HL-60/S4 treated with phorbol 12-myristate 13-acetate at 8.2 ng/mL for 4 days and 3 days (cell line): ENCODE measurements around the gene SRC.

Experiments used
- in situ Hi-C: fragments of 300-500 bp; cut with MboI; formaldehyde crosslinking; loops from 2 replicates; pipeline ENCODE4 v1.15.0; 2022; ENCODE audit warnings: low sequenced_read_pairs

Gene SRC

GRCh38 chr20:37314617-37315016 is 31.3 kb upstream of the SRC start:
- in situ Hi-C loops: no loop called here

DNA sequence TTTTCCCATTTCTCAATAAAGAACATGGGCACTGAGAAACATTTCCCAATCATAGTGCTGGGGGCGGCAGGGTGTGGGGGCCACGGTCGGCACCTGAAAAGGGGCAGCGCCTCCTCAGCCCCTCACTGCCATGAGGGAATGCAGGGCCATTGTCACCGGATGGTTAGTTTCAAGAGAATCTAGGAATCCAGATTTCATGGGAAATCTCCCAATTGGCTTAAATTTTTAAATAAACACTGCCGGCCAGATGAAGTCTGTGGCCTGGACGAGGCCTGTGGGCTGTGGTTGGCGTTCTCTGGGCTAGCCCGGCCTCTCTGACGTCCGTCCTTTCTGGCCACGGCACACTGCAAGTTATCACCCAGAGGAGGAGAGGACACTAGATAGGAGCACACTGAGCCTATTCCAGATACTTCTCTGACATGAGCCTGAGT is 30.9 kb upstream of the SRC start:
- in situ Hi-C loops: no loop called here

DNA sequence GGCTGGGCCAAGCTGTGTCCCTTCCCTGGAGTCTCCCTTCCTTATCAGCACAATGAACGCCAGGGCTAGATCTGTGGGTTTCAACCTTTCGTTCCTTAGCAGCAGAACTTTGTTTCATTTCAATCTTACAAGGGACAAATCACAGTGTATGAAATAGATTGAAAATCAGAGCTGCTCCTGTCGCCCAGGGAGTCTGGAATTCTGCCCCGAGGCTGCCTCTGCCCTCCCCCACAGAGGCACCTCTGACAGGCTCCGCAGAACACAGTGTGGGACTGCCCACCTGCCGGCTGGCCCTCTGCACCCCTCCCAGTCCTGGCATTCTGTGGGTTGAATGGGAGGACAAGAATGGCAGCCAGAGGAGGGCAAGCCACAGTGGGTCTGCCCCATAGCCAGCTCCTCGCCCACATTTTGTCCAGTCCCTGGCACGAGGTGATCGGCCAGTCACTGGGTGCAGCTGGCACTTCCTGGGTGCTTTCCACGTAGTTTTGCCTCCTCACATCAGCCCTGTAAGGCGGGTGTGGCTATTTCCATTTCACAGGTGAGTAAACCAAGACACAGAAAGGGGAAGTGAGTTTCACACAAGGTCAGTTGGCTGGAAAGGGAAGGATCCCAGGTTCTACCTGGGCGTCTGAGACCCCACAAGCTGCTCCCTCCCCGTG is 30.4 kb upstream of the SRC start:
- in situ Hi-C loops: no loop called here

- in situ Hi-C loops: no loop called here
Measured at GRCh38 chr20:37316116-37316774, 29.7 kb upstream of the SRC start.

DNA sequence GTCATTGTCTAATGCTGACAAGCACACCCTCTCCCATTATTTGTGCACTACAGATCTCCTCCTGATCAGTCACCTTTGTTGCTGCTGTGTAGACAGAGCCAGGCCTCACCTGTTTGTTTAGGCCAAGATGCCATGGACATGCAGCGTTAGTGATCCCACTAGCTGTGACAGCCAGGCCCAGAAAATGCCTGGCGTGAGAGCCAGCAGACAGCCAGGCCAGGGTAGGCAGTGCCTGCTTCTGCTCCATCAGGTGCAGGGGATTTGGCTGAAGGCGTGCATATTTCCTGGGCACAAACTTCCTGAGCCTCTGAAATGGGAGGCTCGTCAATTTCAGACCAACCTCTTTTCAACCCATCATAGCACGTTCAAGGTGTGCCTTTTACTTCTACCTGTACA is 29.2 kb upstream of the SRC start:
- in situ Hi-C loops: no loop called here

DNA sequence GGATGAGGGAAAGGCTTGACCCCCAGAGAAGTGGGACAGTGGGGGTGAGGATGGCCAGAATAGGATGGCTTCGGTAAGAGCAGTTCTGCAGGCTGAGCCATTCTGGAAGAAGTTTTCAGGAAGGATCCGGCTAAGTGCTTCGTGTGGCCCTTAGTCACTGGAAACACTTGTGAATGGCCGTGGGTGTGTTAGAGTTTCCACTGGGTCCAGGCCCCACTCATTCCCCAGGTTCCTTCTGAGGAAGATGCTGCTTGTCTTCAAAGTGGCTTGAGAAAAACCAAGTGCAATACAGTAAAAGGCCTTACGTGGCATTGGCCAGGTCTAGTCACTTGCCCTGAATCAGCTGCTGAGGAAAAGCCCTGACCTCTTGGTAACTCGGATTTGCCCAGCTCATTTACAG is 28.6 kb upstream of the SRC start:
- in situ Hi-C loops: no loop called here

- in situ Hi-C loops: no loop called here
Measured at GRCh38 chr20:37317994-37318640, 27.8 kb upstream of the SRC start.

- in situ Hi-C loops: no loop called here
Measured at GRCh38 chr20:37319151-37319671, 26.7 kb upstream of the SRC start.

DNA sequence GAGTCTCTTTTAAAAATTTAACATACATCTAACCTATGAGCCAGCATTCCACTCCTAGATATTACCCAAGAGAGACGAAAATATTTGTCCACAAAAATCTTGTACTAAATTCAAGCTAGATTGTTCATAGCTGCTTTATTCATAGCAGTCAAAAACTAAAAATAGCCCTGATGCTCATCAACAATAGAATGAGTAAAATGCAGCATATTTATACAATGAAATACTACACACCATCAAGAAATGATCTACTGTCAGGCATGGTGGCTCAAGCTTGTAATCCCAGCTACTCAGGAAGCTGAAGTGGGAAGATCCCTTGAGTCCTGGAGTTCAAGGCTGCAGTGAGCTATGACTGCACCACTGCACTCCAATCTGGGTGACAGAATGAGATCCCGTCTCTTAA is 22.0 kb upstream of the SRC start:
- in situ Hi-C loops: no loop called here

DNA sequence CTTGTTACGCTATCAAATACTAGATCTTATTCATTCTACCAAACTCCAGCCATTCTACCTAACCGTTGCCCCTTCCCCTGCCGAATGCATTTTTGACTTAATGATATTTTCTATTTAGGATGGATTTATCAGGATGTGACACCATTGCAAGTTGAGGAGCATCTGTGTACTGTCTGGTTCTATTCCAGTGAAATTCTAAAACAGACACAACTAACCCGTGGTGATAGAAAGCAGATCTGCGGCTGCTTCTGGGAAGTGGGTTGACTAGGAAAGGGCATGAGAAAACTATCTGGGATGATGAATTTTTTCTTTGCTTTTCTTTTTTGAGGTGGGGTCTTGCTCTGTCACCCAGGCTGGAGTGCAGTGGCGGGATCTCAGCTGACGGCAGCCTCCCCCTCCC is 20.7 kb upstream of the SRC start:
- in situ Hi-C loops: no loop called here

DNA sequence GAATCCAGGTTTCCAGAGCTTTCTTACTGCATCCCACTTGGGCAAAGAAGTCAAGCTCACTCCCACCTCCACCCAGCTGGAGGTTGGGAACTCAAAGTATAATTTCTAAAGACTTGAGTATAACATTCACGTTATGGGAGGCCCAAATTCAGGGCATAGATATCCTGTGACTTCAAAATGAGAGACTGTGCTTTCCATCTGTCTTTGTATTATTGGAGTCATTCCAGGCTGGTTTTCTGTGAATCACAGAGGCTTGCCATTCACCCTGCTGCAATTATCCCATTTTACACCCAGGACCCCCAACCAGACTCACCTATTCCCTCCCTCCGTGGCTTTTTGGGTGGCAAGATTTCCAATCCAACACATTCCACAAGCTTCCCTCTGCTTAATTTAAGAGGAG is 19.3 kb upstream of the SRC start:
- in situ Hi-C loops: no loop called here

GRCh38 chr20:37327748-37328147 is 18.2 kb upstream of the SRC start:
- in situ Hi-C loops: no loop called here

DNA sequence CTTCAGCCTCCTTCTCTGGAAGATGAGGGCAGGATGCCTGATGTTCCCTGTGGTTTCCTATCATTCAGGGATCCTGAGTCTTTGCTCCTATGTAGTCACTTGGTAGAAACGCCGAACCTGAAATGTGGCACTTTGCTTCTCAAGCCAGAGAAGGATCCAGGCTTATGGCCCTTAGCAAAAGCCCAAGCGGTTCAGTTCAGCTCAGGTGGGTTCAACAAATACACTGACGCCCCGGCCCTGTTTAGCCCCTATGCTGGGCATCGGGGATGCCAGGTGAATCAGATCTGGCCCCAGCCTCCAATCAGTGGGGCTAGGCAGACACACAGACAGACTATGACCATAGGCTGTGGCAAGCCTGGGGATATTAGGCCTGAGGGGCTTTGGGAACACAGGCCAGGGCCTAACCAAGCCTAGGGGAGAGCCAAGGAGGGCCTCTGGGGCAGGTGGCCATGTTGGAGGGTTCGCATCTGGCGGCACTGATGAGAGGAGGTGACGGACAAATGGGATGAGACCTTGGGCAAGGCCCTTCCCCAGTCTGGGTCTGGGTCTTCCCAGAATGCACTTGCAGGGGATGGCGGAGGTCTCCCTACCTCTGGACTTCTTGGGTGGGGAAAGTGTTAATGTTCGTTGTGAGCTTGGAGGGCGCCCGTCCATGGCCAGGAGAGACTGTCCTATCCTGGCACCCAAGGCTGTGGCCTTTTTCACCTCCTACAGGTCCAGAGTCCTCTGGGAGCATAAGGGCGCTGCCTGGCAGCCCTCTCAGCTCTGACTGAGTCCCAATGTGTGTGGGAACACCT is 17.6 kb upstream of the SRC start:
- in situ Hi-C loops: no loop called here

- in situ Hi-C loops: no loop called here
Measured at GRCh38 chr20:37329481-37330165, 16.3 kb upstream of the SRC start.

DNA sequence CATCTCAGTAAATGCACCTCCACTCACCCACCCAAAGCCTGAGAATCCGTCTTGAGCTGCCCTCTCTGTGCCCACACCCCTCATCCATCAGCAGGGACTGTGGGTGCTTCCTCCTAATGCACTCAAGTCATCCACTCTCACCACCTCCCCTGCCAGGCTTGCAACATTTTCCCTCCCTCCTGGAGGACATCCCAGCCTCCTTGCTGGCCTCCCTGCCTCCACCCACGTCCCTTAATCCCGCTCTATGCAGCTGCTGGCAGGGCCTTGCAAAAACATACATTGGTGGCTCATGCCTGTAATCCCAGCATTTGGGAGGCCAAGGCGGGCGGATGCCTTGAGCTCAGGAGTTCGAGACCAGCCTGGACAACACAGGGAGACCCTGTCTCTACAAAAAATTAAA is 15.6 kb upstream of the SRC start:
- in situ Hi-C loops: no loop called here

DNA sequence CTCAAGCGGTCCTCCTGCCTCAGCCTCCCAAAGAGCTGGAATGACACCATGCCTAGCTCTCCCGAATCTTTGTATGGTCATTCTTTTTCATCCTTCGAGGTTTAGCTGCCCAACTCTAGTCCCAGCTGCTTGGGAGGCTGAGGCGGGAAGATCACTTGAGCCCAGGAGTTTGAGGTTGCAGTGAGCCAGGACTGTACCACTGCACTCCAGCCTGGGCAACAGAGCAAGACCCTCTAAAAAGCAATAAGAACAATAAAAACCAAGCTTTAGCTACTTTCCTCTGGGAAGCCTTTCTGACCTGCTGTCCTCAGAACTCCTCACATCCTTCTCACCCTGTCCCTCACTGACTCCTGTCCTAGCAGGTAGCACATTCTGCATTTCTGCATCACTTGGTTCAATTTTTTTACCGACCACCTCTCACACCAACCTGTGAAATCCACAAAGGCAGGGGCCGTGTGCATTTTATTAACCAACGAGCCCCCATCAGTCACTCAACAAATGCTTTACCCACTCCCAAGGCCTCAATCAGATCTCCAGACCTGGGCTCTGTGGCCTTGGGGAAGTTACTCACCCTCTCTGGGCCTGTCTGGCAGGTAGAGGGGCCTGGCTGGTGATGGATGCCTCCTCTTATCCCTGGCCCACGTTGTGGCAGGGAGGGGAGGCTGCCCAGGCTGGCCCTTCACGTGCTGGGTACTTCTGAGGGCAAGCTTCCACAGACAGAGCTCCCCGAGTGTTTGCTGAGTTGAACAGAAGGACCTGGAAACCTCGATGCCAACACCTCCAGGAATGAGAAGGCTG is 14.7 kb upstream of the SRC start:
- in situ Hi-C loops: no loop called here

GRCh38 chr20:37333130-37333847 is 12.7 kb upstream of the SRC start:
- in situ Hi-C loops: no loop called here

GRCh38 chr20:37333848-37334318 is 12.1 kb upstream of the SRC start:
- in situ Hi-C loops: no loop called here

- in situ Hi-C loops: no loop called here
Measured at GRCh38 chr20:37334450-37334849, 11.5 kb upstream of the SRC start.
